Activated CD4-positive, alpha-beta T cell treated with anti-CD3 and anti-CD28 coated beads, Interleukin-2, amount 50 U/mL, for 1 hour (primary cell): ENCODE results near the gene FNIP1.
"Not testable (repeated sequence)": the region's sequence is repeated elsewhere in the genome, so short reads cannot be mapped to it uniquely, and the experiment has no call there.

Experiments
- DNase-seq: peaks from one replicate; pipeline ENCODE4 v3.0.0-alpha.2; 2020

FNIP1 gene

DNA sequence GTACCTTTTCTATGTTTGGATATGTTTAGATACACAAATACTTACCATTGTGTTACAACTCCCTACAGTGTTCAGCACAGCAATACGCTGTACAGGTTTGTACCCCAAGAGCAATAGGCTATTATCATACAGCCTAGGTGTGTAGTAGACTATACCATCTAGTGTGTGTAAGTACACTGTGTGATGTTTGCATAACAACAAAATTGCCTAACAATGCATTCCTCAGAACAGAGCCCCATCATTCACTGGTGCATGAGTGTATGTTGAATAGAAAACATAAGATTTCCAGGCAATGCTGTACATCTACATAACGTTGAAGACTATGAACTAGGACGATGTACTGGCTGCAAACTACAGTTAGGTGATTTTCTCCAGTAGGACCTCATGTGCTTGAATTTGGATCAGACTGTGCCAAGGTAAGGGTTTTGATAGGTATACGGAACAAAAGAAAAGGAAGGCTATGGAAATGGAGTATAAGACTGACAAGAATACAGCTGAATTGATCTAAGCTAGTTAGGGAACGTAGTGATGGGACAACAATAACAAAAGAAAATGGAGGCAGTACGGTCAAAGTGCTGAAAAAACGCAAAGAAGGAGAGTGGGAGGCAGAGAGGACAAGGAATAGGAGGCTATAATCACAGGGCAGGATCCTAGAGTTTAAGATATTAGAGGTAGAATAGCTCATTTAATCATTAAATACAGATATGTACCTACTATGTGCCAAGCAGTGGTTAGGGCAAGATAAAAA, 46.9 kb downstream of the FNIP1 start:
- no peak for DNase-seq

DNA sequence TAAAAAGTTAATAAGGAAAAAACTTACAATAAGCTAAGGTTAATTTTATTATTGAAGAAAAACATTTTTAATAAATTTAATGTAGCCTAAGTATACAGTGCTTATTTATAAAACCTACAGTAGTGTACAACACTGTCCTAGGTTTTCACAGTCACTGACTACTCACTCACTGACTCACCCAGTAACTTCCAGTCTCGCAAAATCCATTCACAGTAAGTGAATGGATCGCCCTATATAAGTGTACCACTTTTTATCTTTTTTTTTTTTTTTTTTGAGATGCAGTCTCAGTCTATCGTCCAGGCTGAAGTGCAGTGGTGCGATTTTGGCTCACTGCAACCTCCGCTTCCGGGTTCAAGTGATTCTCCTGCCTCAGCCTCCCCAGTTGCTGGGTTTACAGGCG, 47.7 kb downstream of the FNIP1 start:
- no peak for DNase-seq

DNA sequence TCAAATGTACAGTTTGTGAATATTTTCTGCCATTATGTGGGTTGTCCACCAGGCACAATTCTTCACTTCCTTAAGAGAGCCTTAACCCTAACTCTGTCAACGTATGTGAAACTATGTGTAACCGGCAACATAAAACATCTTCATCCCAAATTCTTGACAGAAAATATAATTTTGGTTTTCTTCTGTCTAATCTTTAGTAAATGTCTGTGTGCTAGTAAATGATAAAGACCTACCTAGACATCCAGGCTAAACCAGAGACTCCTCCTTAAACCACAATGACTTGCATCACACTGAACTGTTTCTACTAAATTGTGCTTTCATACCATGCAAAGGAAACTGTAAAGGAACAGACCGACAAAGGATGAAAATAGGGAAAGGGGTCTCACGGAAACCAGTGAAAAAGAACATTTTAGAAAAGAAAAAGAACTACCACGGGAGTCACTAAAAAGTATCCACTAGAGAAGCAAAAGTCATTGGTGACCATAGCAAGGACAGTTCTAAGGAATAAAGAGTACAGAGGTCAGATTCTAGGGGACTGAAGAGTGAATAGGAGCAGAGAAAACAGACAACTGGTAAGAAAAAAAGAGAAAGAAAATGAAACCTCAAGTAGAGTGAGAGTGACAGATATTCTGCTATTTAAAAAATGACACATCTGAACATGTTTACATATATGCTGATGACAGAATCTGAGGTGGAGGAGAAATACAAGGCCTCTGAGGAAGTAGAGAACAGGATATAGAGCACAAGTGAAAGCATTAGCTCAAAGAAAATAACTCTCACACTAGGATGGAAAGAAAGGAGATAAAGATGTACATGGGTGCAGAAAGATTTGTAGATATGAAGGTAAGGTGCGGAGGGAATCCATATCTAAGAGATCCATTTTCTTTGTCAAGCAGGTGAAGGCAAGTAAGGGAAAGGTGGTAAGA, 49.4 kb downstream of the FNIP1 start:
- no peak for DNase-seq

DNA sequence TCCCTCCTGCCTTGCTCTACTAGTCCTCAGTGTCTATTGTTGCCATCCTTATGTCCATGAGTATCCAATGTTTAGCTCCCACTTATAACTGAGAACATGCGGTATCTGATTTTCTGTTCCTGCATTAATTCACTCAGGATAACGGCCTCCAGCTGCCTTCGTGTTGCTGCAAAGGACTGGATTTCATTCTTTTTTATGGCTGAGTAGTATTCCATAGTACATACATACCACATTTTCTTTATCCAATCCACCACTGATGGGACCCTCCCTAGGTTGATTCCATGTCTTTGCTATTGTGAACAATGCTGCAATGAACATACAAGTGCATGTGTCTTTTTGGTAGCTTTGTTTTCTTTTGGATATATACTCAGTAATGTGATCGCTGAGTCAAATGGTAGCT, 50.4 kb downstream of the FNIP1 start:
- no peak for DNase-seq

DNA sequence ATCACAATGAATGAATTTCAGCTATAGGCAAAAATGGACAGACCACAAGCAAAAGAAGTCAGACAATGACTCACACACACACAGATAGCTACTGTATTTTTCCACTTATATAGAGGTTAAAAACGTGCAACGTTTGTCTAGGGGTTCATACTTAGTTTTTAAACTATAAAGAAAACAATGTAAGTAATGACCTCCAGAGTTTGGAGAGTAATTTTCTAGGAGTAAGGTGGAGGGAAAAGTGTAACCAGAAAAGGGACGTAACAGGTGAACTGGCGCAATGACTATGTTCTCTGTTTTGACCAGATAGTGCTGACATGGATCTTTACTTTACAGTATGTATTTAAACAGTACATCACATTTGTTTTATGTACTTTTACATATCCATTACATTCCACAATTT, 51.1 kb downstream of the FNIP1 start:
- DNase-seq: no peak

DNA sequence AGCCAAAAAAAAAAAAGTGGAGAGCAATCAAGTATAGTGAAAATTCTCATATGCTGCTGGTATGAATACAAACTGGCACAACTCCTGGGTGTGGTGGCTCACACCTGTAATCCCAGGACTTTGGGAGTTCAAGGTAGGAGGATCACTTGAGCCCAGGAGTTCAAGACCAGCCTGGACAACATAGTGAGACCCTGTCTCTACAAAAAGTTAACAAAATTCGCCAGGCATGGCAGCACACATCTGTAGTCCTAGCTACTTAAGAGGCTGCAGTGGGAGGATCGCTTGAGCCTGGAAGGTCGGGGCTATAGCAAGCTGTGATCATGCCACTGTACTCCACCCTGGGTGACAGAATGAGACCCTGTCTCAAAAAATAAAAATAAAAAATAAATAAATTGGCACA, 51.7 kb downstream of the FNIP1 start:
- DNase-seq: no peak

DNA sequence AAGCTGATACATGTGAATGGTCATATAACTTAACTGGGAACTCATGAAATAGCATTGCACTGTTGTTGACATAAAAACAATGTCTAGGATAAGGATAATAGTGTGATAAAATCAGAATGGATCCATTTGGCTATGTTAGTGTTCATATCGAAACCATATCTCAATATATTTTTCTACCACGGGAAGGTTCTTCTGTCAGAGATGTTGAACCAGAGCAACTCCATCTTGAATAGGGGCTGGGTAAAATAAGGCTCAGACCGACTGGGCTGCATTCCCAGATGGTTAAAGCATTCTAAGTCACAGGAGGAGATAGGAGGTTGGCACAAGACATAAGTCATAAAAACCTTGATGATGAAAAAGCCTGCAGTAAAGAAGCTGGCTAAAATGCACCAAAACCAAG, 56.3 kb downstream of the FNIP1 start:
- DNase-seq: no peak

DNA sequence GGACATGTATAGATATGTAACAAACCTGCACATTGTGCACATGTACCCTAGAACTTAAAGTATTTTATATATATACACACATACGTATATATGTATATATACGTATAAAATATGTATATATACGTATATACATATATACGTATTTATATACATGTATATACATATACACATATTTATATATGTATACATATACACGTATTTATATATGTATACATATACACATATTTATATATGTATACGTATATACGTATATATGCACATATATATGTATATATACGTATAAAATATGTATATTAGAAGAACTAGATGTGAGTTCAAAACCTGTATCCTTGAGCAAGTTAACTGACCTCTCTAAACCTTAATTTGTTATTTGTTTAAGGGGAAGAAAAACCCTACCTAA, 61.4 kb downstream of the FNIP1 start:
- no peak for DNase-seq

DNA sequence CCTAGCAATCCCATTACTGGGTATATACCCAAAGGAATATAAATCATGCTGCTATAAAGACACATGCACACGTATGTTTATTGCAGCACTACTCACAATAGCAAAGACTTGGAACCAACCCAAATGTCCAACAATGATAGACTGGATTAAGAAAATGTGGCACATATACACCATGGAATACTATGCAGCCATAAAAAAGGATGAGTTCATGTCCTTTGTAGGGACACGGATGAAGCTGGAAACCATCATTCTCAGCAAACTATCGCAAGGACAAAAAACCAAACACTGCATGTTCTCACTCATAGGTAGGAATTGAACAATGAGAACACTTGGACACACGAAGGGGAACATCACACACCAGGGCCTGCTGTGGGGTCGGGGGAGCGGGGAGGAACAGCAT, 61.9 kb downstream of the FNIP1 start:
- DNase-seq: not testable (repeated sequence)

DNA sequence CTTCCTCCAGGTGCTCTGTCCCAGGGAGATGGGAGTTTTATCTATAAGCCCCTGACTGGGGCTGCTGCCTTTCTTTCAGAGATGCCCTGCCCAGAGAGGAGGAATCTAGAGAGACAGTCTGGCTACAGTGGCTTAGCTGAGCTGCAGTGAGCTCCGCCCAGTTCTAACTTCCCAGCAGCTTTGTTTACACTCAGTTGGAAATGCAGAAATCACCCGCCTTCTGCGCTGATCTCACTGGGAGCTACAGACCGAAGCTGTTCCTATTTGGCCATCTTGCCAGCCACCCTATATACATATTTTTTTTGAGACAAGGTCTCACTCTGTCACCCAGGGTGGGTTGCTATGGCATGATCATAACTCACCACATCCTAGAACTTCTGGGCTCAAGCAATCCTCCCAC, 67.5 kb downstream of the FNIP1 start:
- DNase-seq: not testable (repeated sequence)

DNA sequence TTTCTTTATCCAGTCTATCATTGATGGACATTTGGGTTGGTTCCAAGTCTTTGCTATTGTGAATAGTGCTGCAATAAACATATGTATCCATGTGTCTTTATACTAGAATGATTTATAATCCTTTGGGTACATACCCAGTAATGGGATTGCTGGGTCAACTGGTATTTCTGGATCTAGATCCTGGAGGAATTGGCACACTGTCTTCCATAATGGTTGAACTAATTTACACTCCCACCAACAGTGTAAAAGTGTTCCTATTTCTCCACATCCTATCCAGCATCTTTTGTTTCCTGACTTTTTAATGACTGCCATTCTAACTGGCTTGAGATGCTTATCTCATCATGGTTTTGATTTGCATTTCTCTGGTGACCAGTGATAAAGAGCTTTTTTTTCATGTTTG, 72.7 kb downstream of the FNIP1 start:
- not testable (repeated sequence) for DNase-seq

DNA sequence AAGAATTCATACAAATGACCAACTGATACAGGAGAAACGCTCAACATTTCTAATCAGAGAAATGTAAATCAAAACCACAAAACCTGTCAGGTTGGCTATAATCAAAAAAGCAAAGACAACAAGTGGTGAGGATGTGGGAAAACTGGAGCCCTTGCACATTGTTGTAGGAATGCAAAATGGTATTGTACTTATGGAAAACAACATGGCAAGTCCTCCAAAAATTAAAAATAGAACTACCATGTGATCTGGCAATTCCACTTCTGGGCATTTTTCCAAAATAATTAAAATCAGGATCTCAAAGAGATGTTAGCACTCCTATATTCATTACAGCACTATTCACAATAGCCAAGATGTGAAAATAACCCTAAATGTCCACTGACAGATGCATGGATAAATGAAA, 76.1 kb downstream of the FNIP1 start:
- DNase-seq: no peak

DNA sequence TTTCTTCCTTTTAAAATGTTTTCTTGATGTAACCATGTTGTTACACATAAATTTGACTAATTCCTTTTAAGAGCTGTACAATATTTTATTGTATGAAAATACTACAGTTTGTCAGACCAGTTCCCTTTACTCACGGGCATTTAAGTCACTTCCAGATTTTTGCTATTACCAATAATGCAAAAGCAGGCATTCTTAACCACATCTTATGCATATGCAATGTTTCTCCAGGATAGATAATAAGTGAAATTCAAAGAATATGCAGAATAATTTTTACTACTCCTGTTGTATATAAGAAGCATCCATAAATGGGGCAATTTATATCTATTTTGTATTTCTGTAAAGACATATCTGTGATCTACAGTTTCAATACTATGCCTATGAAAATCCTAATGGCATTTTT, 77.3 kb downstream of the FNIP1 start:
- DNase-seq: no peak

DNA sequence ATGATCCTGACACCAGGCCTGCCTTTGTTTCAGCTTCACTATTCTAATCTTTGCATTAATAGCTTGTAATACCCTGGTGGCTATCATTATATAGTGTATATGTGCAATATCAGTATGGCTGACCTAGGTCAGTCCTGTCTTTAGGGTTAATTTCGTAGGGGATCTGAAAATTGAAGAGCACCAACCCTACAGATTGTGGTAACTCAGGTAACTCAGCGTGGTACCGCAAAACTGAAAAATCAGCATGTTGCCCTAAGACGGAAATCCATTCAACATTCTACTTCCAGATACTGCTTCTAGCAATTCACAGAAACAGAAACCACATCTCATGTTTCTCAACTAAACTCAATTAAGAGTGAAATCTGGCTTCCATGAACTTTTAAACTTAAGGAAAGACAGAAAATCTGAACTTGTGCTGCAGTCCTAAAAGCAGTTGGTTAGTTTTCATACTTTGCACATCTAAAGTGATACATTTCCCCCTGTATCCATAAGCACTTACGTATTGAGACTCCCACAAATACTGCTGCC, 78.3 kb downstream of the FNIP1 start:
- DNase-seq: no peak

DNA sequence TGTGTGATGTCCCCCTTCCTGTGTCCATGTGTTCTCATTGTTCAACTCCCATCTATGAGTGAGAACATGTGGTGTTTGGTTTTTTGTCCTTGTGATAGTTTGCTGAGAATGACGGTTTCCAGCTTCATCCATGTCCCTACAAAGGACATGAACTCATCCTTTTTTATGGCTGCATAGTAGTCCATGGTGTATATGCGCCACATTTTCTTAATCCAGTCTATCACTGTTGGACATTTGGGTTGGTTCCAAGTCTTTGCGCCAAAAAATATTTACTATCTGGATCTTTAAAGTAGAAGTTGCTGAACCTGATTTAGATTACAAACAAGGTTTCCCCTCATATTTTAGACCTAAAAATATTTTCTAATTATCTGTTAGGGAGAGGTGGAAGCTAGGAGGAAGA, 79.7 kb downstream of the FNIP1 start:
- DNase-seq: not testable (repeated sequence)

DNA sequence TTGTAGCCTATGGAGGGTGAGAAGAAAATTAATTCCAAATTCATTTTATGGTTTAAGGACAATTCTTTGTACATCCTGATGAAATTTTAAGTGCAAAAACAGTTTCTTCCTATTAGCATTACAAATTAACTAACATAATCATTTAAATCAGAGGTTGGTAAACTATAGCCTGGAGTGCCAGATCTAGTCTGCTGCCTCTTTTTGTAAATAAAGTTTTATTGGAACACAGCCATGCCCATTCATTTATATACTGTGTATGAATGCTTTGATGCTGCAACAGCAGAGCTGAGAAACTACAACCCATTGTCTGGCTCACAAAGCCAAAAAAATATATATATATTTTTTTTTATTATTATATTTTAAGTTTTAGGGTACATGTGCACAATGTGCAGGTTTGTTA, 80.2 kb downstream of the FNIP1 start:
- no peak for DNase-seq

DNA sequence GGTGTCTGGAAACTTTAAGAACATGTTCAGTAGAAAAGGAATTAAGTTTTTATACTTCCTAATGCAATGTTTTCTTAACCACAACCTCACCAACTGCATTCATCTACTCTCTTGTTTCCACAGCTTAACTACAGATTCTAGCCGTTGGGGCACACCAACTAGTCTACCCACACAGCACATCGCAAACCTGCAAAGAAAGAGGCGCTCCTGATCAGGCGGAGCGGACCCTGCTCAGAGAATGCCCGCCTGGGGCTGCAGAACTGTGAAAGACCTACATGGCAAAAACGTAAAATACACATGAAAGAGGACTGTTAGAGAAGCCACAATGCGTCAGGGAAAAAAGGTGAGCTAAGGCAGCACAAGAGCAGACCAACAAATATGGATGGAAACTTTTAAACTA, 86.4 kb downstream of the FNIP1 start:
- no peak for DNase-seq

DNA sequence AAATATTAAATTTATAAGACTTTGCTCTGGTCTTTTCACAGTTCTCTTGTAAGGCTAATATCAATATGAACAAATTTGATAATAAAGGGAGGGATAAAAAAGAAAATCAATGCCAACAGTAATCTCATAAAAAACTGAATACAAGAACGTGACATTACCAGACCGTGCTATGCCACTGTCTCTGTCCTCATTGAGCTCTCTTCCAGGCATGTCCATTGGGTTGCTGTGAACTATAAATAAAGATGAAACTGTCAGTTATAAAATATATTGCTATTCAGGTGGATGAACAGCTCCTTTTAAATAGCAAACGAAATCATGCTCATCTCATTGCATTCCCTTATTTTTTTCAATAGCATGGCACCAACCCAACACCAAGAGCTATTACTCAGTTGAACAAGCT, 87.8 kb downstream of the FNIP1 start:
- DNase-seq: no peak

DNA sequence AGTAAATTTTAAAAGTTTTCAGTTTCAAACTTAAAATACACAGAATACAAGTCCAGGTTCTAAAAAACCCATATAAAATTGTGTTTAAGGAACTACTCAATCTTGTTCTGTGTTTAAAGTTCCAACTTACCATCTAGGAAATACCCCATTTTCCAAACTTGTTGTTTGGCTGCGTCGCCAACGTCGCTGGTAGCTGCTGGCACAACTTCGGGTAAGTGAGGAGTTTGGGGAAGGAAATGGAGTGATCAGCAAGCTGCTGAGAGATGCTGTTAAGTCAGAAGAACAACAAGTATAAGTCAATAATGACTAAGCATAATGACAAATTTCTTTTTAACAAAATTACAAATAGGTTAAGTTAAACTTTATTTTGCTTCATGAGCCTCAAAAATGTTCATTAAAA, 90.5 kb downstream of the FNIP1 start:
- no peak for DNase-seq

DNA sequence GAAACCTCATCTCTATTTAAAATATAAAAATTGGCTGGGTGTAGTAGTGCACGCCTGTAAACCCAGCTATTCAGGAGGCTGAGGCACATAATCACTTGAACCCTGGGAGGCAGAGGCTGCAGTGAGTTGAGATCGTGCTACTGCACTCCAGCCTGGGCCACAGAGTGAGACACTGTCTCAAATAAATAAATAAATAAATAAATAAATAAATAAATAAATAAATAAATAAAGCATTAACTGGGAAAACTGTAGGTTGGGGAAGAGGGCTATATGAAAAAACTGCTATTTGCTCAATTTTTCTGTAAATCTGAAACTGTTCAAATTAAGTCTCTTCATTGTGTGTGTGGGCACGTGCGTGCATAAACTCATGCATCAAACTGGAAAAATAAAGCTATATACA, 101.9 kb downstream of the FNIP1 start:
- no peak for DNase-seq

DNA sequence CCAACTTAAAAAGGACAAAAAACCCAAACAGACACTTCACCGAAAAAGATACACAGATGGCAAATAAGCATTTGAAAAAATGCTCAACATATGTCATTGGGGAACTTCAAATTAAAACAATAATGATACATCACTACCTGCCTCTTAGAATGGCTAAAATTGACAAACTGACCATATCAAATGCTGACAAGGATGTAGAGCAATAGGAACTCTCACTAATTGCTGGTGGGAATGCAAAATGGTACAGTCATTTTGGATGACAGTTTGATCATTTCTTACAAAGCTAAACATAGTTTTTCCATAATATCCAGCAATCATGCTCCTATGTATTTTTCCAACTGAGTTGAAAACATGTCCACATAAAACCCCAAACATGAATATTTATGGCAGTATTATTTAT, 102.9 kb downstream of the FNIP1 start:
- no peak for DNase-seq

DNA sequence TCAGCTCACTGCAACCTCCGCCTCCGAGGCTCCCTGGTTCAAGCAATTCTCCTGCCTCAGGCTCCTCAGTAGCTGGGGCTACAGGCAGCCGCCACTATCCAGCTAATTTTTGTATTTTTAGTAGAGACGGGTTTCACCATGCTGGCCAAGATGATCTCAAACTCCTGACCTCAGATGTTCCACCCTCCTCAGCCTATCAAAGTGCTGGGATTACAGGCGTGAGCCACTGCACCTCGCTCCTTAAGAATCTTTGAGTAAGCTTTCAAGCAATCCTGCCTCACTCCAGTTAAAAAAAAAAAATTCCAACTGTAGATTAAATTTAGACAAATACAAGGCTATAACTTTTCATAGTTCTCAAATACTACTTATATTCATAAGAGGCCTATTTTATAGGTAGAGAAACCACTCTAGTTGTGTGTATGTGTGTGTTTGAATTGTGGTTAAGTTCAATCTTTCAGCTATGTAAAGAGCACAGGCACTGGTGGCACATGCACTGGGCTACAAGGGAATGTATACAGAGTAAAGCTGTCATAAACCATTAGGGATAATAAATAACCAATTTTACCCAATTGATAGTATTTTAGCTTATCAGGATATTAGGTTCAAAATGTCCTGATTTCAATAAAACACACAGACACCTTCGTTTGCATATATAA, 111.2 kb downstream of the FNIP1 start:
- DNase-seq: no peak

DNA sequence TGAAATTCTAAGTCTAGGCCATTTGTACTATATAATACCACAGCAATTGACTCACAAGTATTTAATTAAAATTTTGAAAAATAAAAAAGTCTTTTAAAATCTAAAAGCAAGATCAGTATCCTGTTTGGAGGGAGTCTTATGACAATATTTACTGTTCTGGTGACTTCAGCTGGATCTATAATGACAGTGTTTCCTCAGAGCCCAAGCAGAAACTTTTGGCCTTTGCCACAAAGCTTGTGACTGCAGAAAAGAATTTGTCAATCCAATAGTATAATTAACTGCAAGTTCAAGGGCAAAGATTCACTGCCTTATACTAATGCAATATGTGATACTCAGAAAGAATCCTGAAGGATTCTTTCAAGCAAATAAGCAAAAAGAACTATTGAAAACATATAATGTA, 112.2 kb downstream of the FNIP1 start:
- DNase-seq: no peak

DNA sequence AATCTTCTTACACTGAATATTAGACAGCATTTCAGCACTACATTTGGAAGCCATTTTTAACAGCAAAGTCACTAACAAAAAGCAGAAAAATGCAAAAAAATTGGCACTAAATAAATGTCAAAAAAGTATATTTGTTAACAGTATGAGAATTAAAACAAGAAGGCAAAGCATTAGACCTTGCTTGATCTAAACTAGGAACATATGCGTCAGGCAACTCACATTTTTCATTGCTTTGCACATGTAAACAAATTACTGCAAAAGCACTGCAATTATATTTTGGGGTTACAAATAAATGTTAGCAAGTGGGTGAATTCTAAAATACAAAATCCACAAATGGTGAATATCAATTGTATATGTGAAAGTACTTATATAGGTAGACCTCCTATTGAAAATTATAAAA, 112.8 kb downstream of the FNIP1 start:
- no peak for DNase-seq
